Mammary epithelial cell (primary cell): ENCODE measurements around the gene ZBTB20.

Experiments
- CTCF ChIP-seq, 2 donors: IDR thresholded peaks in 1 of 2; conservative IDR thresholded peaks in 1 of 2; 2 replicates each; pipeline ENCODE4 v1.5.1; 2011 to 2012; ENCODE audit warnings: inconsistent platforms in 2 of 2, low read length in 2 of 2, mild to moderate bottlenecking in 2 of 2, control low read depth in 1 of 2, low read depth in 1 of 2; ENCODE audit not compliant: insufficient read depth in 1 of 2; ENCODE audit errors: extremely low read depth in 1 of 2
- EZH2 ChIP-seq: IDR thresholded peaks from 2 replicates; pipeline ENCODE4 v1.6.1; 2012; ENCODE audit warnings: low read length, inconsistent platforms, borderline replicate concordance

- TF ChIP-seq EZH2 (no peak), CTCF (conservative IDR thresholded peaks at IDR 0.05 in 1 of 2, IDR thresholded peaks at IDR 0.05 in 1 of 2; ENCODE audit: extremely low read depth in 1 of 2, insufficient read depth in 1 of 2, low read depth in 1 of 2, low read length in 2 of 2) (no peak)
These were observed 312.7 kb downstream of the ZBTB20 start for GRCh38 chr3:114834175-114834940.
